ENCODE measurements around the gene MYCN. TPM values are rescaled to one million over a fixed set of nuclear protein-coding genes. Genes with fewer than 3 reads are reported as not detected.
"Not testable (repeated sequence)": the region's sequence is repeated elsewhere in the genome, so short reads cannot be mapped to it uniquely, and the experiment has no call there.

The MYCN gene
- total and polyA plus RNA-seq, 2 of the 4 experiments (the other 2 are of a cell fraction), result not detected

DNA sequence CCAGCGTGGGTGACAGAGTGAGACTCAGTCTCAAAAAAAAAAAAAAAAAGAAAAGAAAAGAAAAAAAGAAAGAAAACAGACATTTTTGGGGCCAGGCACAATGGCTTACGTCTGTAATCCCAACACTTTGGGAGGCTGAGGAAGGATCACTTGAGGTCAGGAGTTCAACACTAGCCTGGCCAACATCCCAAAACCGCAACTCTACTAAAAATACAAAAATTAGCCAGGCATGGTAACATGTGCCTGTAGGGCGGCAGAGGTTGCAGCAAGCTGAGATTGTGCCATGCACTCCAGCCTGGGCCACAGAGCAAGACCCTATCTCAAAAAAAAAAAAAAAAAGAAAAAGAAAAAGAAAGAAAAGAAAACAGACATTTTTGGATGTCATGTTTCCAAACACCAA lies 24.8 kb upstream of the MYCN start:
- POLR2A ChIA-PET (ENCODE audit: unreplicated experiment); H3K4me2 ChIP-seq (ENCODE audit: low read depth, low read length); CTCF ChIA-PET: not testable (repeated sequence)

More for the DNA sequence above, 24.8 kb upstream of the MYCN start:
- H3K9me1 ChIP-seq (ENCODE audit: insufficient read depth, low read length); H2BK20ac ChIP-seq (ENCODE audit: low read depth, low read length); DNase-seq; H3K4me1 ChIP-seq (ENCODE audit: control insufficient read depth, insufficient read depth, low read length); H4K20me1 ChIP-seq (ENCODE audit: insufficient read depth, low read length); dilution Hi-C loops (cut with HindIII; ENCODE audit: low sequenced_read_pairs, unreplicated experiment); H2AK9ac ChIP-seq (replicated peaks; ENCODE audit: low read depth, low read length, poor library complexity); H4K5ac ChIP-seq (ENCODE audit: low read depth, low read length); H3K27me3 ChIP-seq (ENCODE audit: control insufficient read depth, insufficient read depth, low read length); H3K27ac ChIP-seq (ENCODE audit: insufficient read depth, low read length); H3K9ac ChIP-seq (ENCODE audit: low read depth, low read length); H3K79me1 ChIP-seq (ENCODE audit: low read depth in 1 of 2, low read length in 2 of 2); H3K18ac ChIP-seq (ENCODE audit: low read depth, low read length); H2BK15ac ChIP-seq (ENCODE audit: low read depth, low read length); H3K56ac ChIP-seq (ENCODE audit: extremely low read depth, insufficient read depth, low read length); H3K14ac ChIP-seq (replicated peaks; ENCODE audit: low read depth, low read length); H3K4me3 ChIP-seq (ENCODE audit: insufficient read depth, low read depth, low read length); H3K23ac ChIP-seq (ENCODE audit: low read depth, low read length); H3K36me3 ChIP-seq (ENCODE audit: control insufficient read depth, insufficient read depth, low read length); H4K8ac ChIP-seq (ENCODE audit: low read depth in 2 of 2, low read length in 2 of 2); BruUV-seq (replicated peaks); H3K4ac ChIP-seq (ENCODE audit: low read depth, low read length); H2BK120ac ChIP-seq (ENCODE audit: low read depth, low read length); H4K91ac ChIP-seq (ENCODE audit: insufficient read depth, low read depth, low read length); ATAC-seq (ENCODE audit: low read depth); intact Hi-C loops (cut with micrococcal nuclease); H2AFZ ChIP-seq (replicated peaks; ENCODE audit: low read length, poor library complexity); H2BK5ac ChIP-seq (ENCODE audit: low read depth, low read length, poor library complexity, severe bottlenecking); H2AK5ac ChIP-seq (ENCODE audit: low read depth, low read length); in situ Hi-C loops (cut with MboI; ENCODE audit: low sequenced_read_pairs): not testable (repeated sequence)
- peaks cover 33% of the 10 kb centered on the region for H3K9me3 ChIP-seq (ENCODE audit: control insufficient read depth, insufficient read depth, low read length)
- no CpG with 5 or more reads among the region's 4 CpGs for WGBS, 2 experiments (ENCODE audit: extremely low coverage in 2 of 2, insufficient read length in 1 of 2)
